Stimulated activated CD4-positive, alpha-beta T cell treated with anti-CD3 and anti-CD28 coated beads, Interleukin-1b, Interleukin-23, amount 100 ng/mL, for 1 hour (primary cell): ENCODE measurements around the gene GRM8.
A peak's percentile ranks its signal among the peaks of the same experiment; 100 is the strongest.

Source experiments
- DNase-seq, 2 donors: peaks; one replicate each; pipeline ENCODE4 v3.0.0-alpha.2; 2020; ENCODE audit warnings: low read depth in 2 of 2

Gene GRM8

GRCh38 chr7:127252778-127253280, at the start of gene GRM8:
Gene GRM8, minus strand, starts transcription at chr7:127252941.
- DNase-seq, result no peak

DNA sequence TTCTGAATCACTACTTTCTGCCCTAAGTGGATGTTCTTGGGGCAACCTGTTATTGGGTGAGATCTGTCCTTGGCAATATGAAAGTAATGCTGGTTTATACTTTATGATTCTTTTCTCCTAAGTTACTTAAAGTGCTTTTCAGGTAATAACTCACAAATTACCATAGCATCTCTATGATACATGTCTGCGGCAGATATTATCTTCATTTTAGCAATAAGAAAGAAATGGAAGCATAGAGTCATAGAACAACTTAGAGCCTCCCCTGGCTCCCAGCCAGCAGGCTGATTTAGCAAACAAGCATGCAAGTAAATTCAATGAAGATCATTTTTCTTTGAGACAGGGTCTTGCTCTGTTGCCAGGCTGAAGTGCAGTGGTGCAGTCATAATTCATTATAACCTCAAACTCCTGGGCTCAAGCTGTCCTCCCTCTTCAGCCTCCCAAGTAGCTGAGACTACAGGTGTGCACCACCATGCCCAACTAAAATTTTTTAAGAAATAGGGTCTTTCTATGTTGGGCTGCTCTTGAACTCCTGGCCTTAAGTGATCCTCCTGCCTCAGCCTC, 38.1 kb upstream of the GRM8 start:
- no peak for DNase-seq

GRCh38 chr7:127290116-127290655, 37.4 kb upstream of the GRM8 start:
- no peak for DNase-seq

GRCh38 chr7:127287133-127287532, 34.4 kb upstream of the GRM8 start:
- no peak for DNase-seq

GRCh38 chr7:127270093-127270492, 17.4 kb upstream of the GRM8 start:
- DNase-seq, result no peak

GRCh38 chr7:127266047-127266446, 13.3 kb upstream of the GRM8 start:
- no peak for DNase-seq

DNA sequence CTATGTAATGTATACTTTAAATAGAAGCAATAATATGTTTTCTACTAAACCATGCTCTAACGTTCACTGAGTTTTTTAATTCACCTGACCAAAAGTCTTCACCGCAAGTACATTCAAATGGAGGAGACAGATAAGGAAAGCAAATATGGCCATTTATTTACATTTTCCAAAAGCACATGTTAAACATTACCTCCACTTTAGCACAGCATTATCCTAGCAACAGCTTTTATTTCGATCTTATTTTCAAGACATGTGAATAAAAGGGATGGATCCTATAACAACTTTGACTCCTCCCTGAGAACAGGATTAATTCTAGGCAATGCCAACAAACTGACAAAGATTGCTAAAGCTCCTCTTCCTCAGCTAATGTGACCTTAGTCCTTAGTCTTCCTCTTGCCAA, 11.5 kb upstream of the GRM8 start:
- DNase-seq, result no peak

DNA sequence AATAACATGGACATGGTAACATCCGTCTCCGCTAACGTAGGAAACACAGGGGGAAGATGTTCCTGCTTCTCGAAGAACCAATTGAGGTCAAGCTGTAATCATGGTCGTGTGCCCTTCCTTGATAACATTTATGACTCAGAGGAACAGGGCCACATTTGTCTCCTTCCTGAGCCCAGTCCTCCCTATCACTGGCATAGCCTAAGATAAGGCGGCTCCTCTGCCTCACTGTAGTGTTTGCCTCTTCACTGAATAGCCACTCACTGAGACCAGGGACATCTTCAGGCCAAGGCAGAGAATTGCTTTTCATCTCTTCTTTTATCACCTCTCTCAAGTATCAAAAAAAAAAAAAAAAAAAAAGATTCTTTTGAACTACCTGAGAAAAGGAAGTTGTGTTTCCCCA, 5.4 kb upstream of the GRM8 start:
- DNase-seq, result no peak

GRCh38 chr7:127257086-127257485, 4.3 kb upstream of the GRM8 start:
- DNase-seq, result no peak

- DNase-seq, result no peak
These were observed 3.4 kb upstream of the GRM8 start for GRCh38 chr7:127256041-127256725.

GRCh38 chr7:127254163-127254684, 1.5 kb upstream of the GRM8 start:
- no peak for DNase-seq

GRCh38 chr7:127253281-127254162, 781 bp upstream of the GRM8 start:
- peak; percentile 13 to 50 for DNase-seq

DNA sequence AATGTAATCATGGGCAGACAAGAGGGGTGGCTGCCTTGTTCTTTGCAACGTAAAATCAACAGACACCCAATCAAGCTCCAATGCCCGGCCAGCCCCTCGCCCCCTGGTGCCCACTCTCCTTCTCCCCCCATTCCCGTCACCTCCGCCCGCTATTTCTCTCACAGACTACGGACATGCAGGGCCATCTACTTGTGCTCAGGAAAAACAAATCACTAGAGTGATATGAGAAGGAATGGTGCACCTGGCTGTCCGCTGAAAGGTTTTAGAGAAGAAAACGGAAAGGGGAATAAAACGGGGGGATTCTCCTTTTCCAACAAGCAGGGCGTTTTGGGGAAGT, 396 bp downstream of the GRM8 start:
- no peak for DNase-seq

DNA sequence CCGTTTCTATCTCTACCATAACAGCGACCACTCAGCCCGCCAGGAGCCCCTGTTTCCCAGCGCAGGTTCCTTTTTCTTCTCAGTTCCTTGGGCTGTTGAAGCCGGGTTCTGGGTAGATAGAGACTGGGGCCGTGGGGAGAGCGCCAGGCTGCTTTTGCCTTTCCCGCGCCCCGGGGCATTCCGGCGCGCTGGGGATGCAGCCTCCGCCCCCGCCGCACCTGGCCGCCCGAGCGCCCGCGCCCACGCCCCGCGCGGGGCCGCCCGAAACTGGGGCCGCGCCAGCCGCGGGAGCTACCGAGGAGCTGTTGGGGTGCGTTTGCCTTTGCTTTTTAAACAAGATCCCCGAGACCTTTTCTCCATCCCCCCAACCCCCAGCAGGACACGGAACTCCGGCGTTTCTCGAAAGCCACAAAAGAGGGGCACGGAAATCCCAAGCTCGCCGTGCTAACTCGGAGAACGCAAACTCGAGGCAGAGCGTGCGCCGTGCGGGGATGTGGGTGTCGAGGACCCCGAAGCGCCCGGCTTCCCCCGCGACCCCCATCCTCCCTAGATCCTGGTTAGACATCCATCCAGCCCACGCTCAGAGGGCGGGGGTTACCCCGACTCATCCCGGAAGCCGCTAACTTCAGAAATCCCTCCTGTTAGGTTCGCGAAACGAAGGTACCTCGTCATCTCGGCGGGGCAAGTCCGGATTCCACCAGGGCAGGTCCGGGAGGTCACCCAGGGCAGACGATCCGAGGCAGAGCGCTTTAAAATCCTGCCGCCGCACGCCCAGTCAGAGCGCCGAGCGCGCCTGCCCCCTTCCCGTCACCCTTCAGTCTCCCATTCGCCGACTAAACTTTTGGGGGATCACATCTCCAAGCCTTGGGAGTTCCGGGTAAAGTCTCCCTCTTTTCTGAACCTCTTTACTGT, 1.0 kb downstream of the GRM8 start:
- no peak for DNase-seq

- no peak for DNase-seq
These were observed 1.7 kb downstream of the GRM8 start for GRCh38 chr7:127251036-127251464.

- no peak for DNase-seq
These were observed 2.3 kb downstream of the GRM8 start for GRCh38 chr7:127250312-127251035.

DNA sequence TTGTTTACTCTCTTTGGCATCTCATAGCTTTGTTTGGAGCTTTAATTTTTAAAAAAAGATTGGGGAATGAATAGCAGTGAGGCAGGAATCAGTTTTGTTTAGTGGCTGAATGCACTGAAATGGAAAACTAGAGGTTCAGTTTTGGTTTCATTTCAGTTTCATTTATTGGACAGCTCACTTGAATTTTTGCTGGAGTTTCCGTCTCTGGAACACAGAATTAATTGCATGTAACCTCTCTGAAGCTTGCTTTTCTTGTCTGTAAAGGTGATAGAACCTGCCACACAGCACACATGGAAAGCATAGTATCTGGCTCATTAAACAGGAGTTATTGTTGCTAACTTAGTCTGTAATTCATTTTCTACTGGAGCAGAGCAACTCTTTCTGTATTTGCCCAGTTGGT, 7.1 kb downstream of the GRM8 start:
- DNase-seq, result no peak

DNA sequence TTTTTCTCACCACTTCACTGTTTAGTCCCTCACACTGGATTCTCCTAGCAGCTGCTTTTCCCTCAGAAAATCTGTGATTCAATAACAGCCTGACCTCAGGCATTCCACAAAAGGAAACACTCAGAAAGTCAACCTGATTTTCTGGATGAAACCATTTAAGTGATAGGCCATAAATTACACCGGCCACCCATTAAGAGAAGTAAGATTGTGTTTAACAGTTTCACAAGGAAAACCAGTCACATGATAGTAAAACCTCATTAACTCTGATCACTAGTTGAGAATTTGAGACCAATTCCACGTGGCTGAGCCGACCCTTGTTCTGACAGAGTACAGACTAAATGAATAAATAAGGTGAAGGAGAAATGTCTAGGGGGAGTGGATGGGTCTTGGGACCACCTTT, 7.7 kb downstream of the GRM8 start:
- DNase-seq, result no peak

GRCh38 chr7:127239814-127240213, 12.9 kb downstream of the GRM8 start:
- DNase-seq, result no peak

DNA sequence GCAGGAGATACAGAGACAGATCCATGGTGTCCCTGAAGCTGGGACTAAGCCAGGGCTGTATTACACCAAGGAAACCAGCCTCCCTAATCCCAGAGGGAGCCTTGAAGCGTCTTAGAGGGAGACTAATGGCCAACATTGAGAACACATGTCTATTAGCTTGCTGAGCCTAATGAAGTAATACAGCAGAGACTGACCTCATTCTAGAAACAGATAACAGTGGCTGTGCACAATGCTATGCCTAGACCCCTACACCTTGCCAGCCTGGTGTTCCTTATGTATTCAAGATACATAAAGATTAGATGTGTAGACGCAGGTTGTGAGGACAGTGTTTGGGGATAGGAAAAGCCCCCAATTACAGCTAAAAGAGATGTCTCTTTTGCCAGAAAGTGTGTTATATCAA, 19.1 kb downstream of the GRM8 start:
- no peak for DNase-seq

DNA sequence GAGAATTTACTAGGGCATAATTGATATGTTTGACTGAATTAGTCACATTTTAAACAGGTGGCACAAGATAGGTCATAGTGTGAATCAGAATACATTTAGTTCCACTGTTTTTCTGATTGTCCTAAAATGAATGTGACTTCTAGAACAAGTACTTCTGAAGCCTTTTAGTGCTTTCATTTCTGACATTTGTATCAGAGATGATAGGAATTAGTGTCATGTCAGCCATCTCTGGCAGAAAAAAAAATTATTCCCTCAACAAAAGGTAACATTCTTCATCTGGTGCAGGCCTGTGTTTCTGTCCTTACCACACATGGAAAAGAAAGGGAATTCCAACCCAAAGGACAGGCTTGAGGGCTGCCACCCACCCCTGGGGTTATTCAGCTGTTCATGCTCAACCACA, 21.3 kb downstream of the GRM8 start:
- no peak for DNase-seq
